GM04504 (cell line): ENCODE results near the gene CCDC17.
A peak's percentile ranks its signal among the peaks of the same experiment; 100 is the strongest.

Experiments used
- DNase-seq: peaks from one replicate; pipeline ENCODE4 v3.0.0-alpha.2; 2012; ENCODE audit warnings: low read depth

CCDC17 gene

GRCh38 chr1:45583264-45583665 lies 40.6 kb downstream of the CCDC17 start:
- DNase-seq, result peak; percentile 93

DNA sequence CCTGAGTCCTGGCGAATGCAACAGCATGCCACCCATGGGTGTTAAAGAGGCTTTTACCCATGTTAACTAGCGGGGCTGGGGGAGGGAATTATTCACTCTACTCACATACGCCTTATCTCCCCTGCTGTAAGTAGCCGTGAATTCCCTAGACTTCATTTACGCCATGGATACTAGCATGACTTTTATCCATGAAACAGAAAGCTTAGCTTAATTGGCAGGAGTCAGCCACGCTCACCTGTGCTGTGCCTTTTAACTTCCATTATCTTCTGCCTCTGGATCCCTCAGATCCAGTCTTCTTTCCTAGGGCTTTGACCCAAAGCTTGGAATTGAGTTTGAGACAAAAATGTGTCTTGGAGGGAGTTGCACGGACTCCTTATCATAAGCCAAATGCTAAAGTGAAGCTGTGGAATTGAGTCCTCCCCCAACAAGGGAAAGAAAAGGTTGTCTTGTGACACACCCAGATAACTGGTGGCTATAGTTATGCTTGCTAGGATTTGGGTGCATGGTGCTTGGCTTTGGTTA lies 49.7 kb downstream of the CCDC17 start:
- DNase-seq, result no peak

- no peak for DNase-seq
Observed at GRCh38 chr1:45573231-45573804, 50.5 kb downstream of the CCDC17 start.

GRCh38 chr1:45570631-45571030 lies 53.2 kb downstream of the CCDC17 start:
- DNase-seq, result no peak
